MCF 10A (cell line): ENCODE data around the gene TTC23. TPM values are rescaled to one million over a fixed set of nuclear protein-coding genes. Genes with fewer than 3 reads are reported as not detected.

Experiments used
- BruUV-seq: library from RNA; stranded (reverse); fragments of 400-500 nt; replicated peaks from 2 replicates; lab custom pipeline; 2021; lab: Mats Ljungman, UMichigan
- CTCF ChIA-PET: fragments of 300-600 bp; sonication (Branson Sonifier 250); formaldehyde crosslinking; extraction: SDS; loops from one replicate; lab custom pipeline; 2021; ENCODE audit warnings: antibody characterized with exemption, inconsistent platforms; lab: Yijun Ruan, JAX
- POLR2A ChIA-PET: fragments of 300-600, 350-650 bp; sonication (Branson Sonifier 250); formaldehyde crosslinking; extraction: SDS; loops from one replicate; lab custom pipeline; 2020; ENCODE audit warnings: antibody characterized with exemption, inconsistent platforms; lab: Yijun Ruan, JAX
- DNase-seq: peaks from one replicate; pipeline ENCODE4 v3.0.0-alpha.2; 2018; ENCODE audit not compliant: unreplicated experiment
- H3K27ac Mint-ChIP-seq: one replicate; pipeline ENCODE4 v1.8.0; 2022; ENCODE audit warnings: mild to moderate bottlenecking, low read depth, mixed read lengths; ENCODE audit not compliant: unreplicated experiment
- H3K27me3 Mint-ChIP-seq: one replicate; pipeline ENCODE4 v1.8.0; 2022; ENCODE audit warnings: mixed read lengths; ENCODE audit not compliant: insufficient read depth, unreplicated experiment
- H3K36me3 Mint-ChIP-seq: one replicate; pipeline ENCODE4 v1.8.0; 2022; ENCODE audit warnings: mild to moderate bottlenecking, moderate library complexity, mixed read lengths; ENCODE audit not compliant: insufficient read depth, unreplicated experiment
- H3K4me1 Mint-ChIP-seq: one replicate; pipeline ENCODE4 v1.8.0; 2022; ENCODE audit warnings: mixed read lengths; ENCODE audit not compliant: insufficient read depth, unreplicated experiment
- H3K4me3 Mint-ChIP-seq: one replicate; pipeline ENCODE4 v1.8.0; 2022; ENCODE audit warnings: mild to moderate bottlenecking, moderate library complexity, mixed read lengths; ENCODE audit not compliant: unreplicated experiment
- H3K9me3 Mint-ChIP-seq: one replicate; pipeline ENCODE4 v1.8.0; 2022; ENCODE audit warnings: mixed read lengths; ENCODE audit not compliant: unreplicated experiment
- intact Hi-C: fragments of 100-400 bp; cut with micrococcal nuclease; formaldehyde crosslinking; loops from 2 replicates; pipeline ENCODE4 v1.14.1; 2022
- total RNA-seq: library from RNA; stranded (reverse); gene quantifications from 2 replicates; pipeline ENCODE4 v1.2.3, GENCODE V29; 2022
- TF ChIP-seq, protein P1 (sequence below): fragments of 200-600 bp; IDR thresholded peaks from one replicate; pipeline ENCODE4 v1.8.0; 2022; ENCODE audit warnings: antibody characterized with exemption, mild to moderate bottlenecking; ENCODE audit not compliant: unreplicated experiment

Gene TTC23
- total RNA-seq, 1 experiment from 2014 or later, result 15.1 TPM

DNA sequence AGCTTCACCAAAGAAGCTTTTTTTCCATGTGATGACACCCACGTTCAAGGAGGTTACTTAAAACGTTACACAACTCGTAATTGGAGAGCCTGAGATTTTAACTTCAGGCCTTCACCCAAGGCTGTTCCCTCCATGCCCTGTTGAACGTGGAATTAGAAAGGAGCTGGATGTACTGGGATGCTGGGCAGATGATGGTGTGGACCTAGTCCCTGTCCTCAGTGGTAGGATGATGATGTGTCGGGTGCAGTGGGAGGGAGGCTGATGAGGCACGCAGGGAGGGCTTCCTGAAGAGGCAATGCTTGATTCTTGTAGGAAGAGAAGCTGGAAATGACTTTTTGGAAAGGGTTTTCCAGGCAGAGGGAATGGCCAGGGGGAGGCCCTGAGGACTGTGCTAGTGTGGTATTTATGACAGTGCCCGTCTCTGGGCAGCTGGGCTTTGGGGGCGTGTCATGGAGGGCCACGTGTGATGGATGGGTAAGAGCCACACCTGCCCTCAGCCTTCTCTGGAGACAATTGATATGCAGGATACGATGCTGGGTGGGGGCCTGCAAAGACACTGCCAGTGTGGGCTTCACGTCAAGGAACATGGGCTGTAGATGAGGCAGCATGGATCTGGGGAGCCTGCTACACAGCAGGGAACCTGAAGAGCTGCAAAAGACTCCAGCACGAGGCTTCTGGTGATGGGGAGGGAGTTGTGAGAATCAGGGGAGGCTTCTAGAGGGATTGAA is 129.2 kb downstream of the TTC23 start:
- DNase-seq, result no peak
- no TSS peak for BruUV-seq
- H3K27ac Mint-ChIP-seq, result no peak overlapping the region
- ChIA-PET POLR2A (no interaction called here), CTCF (interaction anchor here (0.6 to 6.1 kb wide), 4 partner anchors 19 to 460 kb away, joined by 4 to 45 read pairs (median 4); no protein-coding TSS in a partner anchor)
- H3K4me1 Mint-ChIP-seq, result peaks cover 19% of the 10 kb centered on the region
- no peak overlapping the region for H3K4me3 Mint-ChIP-seq
- H3K9me3 Mint-ChIP-seq, result no peaks in the 10 kb centered on the region
- H3K27me3 Mint-ChIP-seq, result no peaks in the 10 kb centered on the region
- intact Hi-C loops, result loop anchor here (5.0 kb wide), 1 partner anchor 92 kb away; no protein-coding TSS in a partner anchor
- TF ChIP-seq, protein P1, sequence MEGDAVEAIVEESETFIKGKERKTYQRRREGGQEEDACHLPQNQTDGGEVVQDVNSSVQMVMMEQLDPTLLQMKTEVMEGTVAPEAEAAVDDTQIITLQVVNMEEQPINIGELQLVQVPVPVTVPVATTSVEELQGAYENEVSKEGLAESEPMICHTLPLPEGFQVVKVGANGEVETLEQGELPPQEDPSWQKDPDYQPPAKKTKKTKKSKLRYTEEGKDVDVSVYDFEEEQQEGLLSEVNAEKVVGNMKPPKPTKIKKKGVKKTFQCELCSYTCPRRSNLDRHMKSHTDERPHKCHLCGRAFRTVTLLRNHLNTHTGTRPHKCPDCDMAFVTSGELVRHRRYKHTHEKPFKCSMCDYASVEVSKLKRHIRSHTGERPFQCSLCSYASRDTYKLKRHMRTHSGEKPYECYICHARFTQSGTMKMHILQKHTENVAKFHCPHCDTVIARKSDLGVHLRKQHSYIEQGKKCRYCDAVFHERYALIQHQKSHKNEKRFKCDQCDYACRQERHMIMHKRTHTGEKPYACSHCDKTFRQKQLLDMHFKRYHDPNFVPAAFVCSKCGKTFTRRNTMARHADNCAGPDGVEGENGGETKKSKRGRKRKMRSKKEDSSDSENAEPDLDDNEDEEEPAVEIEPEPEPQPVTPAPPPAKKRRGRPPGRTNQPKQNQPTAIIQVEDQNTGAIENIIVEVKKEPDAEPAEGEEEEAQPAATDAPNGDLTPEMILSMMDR, result no peak
- H3K36me3 Mint-ChIP-seq, result no peaks in the 10 kb centered on the region

DNA sequence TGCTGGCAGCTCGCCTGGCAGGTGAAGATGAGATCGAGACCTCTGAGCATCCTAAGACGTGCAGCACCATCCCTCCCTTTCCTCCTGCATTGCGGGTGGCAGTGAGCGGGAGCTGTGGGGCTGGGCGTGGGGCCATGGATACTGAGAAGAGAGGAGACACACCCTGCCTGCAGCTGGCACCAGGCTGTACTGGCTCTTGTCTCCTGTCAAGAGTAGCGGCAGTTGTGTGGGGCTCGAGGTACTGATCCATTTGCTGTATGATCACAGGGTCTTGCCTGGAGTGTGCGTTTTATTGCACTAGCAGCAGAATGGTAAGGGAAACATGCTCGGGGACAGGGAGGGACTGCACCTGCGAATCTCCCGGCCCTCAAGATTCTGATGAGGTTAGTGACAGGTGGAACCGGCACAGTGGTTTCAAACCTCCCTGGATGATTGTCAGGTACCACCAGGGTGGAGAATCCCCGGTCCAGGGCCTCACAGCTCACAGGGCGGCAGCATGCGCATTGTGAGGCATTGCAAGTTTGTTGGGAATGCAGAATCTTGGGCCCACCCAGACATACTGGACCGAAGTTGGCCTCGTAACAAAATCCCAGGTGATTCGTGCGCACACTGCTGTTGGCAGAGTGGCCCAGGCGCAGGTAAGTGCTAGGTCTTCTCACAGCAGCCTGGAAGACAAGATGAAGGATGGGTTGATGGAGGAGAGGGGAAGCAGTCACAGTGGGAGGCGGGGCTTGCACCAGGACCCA is 130.4 kb downstream of the TTC23 start:
- peaks cover 11% of the 10 kb centered on the region for H3K4me1 Mint-ChIP-seq
- no peaks in the 10 kb centered on the region for H3K36me3 Mint-ChIP-seq
- BruUV-seq, result no TSS peak
- H3K27me3 Mint-ChIP-seq, result no peaks in the 10 kb centered on the region
- H3K27ac Mint-ChIP-seq, result no peak overlapping the region
- H3K4me3 Mint-ChIP-seq, result no peak overlapping the region
- intact Hi-C loops, result no loop called here
- H3K9me3 Mint-ChIP-seq, result no peaks in the 10 kb centered on the region
- no peak for DNase-seq
- ChIA-PET CTCF (interaction anchor here (6.1 kb wide), 1 partner anchor 18 kb away, joined by 45 read pairs; no protein-coding TSS in a partner anchor), POLR2A (no interaction called here)
- TF ChIP-seq, protein P1, result no peak

DNA sequence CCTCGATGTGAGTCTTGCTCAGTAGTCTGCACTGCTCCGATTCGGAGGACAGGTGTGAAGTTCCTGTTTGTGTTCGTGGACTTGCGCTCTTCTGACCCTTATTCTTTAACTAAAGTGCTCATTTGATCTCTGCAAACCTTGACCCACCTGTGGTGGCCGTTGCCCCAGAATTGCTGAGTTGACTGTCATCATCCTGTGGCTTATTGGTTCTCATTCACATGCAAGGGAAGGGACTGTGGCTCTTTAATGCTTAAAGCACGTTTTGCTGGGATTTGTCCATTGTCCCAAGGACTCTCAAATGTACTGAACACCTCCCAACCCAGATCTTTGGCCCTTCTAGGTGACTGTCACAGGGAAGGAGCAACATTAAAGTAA is 131.1 kb downstream of the TTC23 start:
- Mint-ChIP-seq H3K4me1 (peaks cover 3% of the 10 kb centered on the region), H3K9me3 (no peaks in the 10 kb centered on the region), H3K27ac (no peak overlapping the region), H3K27me3 (no peaks in the 10 kb centered on the region), H3K4me3 (no peak overlapping the region), H3K36me3 (no peaks in the 10 kb centered on the region)
- no peak for DNase-seq
- CTCF ChIA-PET, result interaction anchor here (1.1 to 6.1 kb wide), 2 partner anchors 17 to 95 kb away, joined by 3 to 45 read pairs; no protein-coding TSS in a partner anchor
- intact Hi-C loops, result no loop called here
- TF ChIP-seq, protein P1, result no peak
- POLR2A ChIA-PET, result no interaction called here
- BruUV-seq, result no TSS peak
